Upper lobe of left lung (tissue), 6 donors: Measurements from ENCODE around the gene CUTA. TPM values are rescaled to one million over a fixed set of nuclear protein-coding genes. Genes with fewer than 3 reads are reported as not detected.
A peak's percentile ranks its signal among the peaks of the same experiment; 100 is the strongest.

Experiments used
- ATAC-seq, 2 donors: fragments of 200-7000 bp; cut with Tn5 transposase; one replicate each; pipeline ENCODE4 v1.9.1; 2022; ENCODE audit warnings: mild to moderate bottlenecking in 2 of 2, moderate library complexity in 2 of 2; ENCODE audit not compliant: low FRiP score in 2 of 2
- DNase-seq, 2 donors: peaks; one replicate each; pipeline ENCODE4 v3.0.0-alpha.2; 2019 to 2020
- H3K27ac ChIP-seq, 4 donors: fragments of 200-600 bp; sonication (generic); one replicate each; pipeline ENCODE4 v1.5.1; 2016 to 2019
- H3K27me3 ChIP-seq, 4 donors: fragments of 200-600 bp; sonication (generic); one replicate each; pipeline ENCODE4 v1.5.1; 2017 to 2019
- H3K36me3 ChIP-seq, 4 donors: fragments of 200-600 bp; sonication (generic); one replicate each; pipeline ENCODE4 v1.5.1; 2016 to 2019
- H3K4me1 ChIP-seq, 4 donors: fragments of 200-600 bp; sonication (generic); one replicate each; pipeline ENCODE4 v1.5.1; 2018 to 2019
- H3K4me3 ChIP-seq, 4 donors: fragments of 200-600 bp; sonication (generic); one replicate each; pipeline ENCODE4 v1.5.1; 2017 to 2019; ENCODE audit warnings: mild to moderate bottlenecking in 2 of 4, moderate library complexity in 1 of 4
- H3K9me3 ChIP-seq, 4 donors: fragments of 200-600 bp; sonication (generic); one replicate each; pipeline ENCODE4 v1.5.1; 2018 to 2019
- EP300 ChIP-seq, 4 donors: sonication (generic); formaldehyde crosslinking; IDR thresholded peaks; one replicate each; pipeline ENCODE4 v1.5.1; 2017; ENCODE audit warnings: antibody characterized with exemption in 4 of 4, control low read depth in 2 of 4
- POLR2A ChIP-seq, 4 donors: fragments of 450-650 bp; IDR thresholded peaks; one replicate each; pipeline ENCODE4 v1.5.1; 2016 to 2017; ENCODE audit warnings: antibody characterized with exemption in 4 of 4, mild to moderate bottlenecking in 2 of 4
- POLR2AphosphoS5 ChIP-seq, 2 donors: sonication (generic); formaldehyde crosslinking; IDR thresholded peaks; one replicate each; pipeline ENCODE4 v1.5.1; 2017; ENCODE audit warnings: antibody characterized with exemption in 2 of 2
- WGBS, 2 donors: methylation state at CpG; one replicate each; pipeline ENCODE4 v1.1.5; 2017 to 2018; 5-methylcytosine and 5-hydroxymethylcytosine counted together
- total RNA-seq, 6 donors: library from RNA; depleted of rRNA in 4 of 6; stranded (reverse); fragments of >200 nt in 4 of 6; gene quantifications; one replicate each; pipeline versions ENCODE4 v1.1.0 to v1.2.1, GENCODE V29; 2016 to 2021
- TF ChIP-seq, protein P1 (sequence below), 6 experiments: fragments of 450-650 bp in 4 of 6; fragments of 200-600 bp in 2 of 6; sonication (generic) in 2 of 6; IDR thresholded peaks; one replicate each; pipeline ENCODE4 v1.5.1; 2016 to 2019; ENCODE audit warnings: antibody characterized with exemption in 6 of 6
- donor health status: DM: no; HTN: no; CAD: no; lungs with moderate emphysema.
- donor health status: DM: no; HTN: yes; CAD: no; lungs with severe emphysema.

CUTA gene
- total RNA-seq, 6 donors from 2014 or later, result 53.4 to 171 (median 112) TPM

DNA sequence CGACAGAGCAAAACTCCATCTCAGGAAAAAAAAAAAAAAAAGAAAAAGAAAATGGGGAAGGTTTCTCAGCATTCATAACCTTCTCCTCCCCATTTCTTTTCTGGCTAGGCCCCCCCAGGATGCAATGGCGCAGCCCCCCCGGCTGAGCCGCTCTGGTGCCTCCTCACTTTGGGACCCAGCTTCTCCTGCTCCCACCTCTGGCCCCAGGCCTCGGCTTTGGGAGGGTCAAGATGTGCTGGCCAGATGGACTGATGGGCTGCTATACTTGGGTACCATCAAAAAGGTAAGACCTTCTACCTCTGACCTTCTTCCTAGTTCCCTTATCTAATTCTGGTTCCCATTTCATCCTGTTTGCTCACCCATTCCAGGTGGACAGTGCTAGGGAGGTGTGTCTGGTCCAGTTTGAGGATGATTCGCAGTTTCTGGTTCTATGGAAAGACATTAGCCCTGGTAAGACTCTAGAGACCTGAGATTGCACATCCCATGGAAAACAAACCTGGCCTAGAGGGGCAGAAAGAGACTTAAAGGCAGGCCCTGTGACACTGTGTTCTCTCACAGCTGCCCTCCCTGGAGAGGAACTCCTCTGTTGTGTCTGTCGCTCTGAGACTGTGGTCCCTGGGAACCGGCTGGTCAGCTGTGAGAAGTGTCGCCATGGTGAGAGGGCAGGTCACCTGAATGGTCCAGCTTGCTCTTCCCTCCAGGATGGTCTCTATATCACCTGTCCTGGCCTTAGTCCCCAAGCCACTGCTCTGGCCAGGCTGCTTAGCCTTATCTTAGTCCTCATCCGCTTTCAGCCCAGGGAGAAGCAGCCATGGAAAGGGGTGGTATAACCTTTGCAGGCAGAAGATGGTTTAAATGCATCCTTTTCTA lies 5.5 kb downstream of the CUTA start:
- no peak for ATAC-seq
- peak in 1 of 2 donors; percentile 62 for DNase-seq
- Histone ChIP-seq H3K9me3 (no peaks in the 10 kb centered on the region), H3K4me1 (peaks cover 30 to 49% (median 35%) of the 10 kb centered on the region in 4 donors), H3K36me3 (peaks cover 6 to 43% (median 31%) of the 10 kb centered on the region in 4 donors), H3K27ac (peak overlapping the region; percentile 96 to 99 (median 98)), H3K4me3 (peak overlapping the region in 3 of 4 donors; percentile 81 to 99 (median 87)), H3K27me3 (no peaks in the 10 kb centered on the region)
- 94% methylated on average over 10 of the region's 10 CpGs for WGBS, 2 donors
- TF ChIP-seq, protein P1, sequence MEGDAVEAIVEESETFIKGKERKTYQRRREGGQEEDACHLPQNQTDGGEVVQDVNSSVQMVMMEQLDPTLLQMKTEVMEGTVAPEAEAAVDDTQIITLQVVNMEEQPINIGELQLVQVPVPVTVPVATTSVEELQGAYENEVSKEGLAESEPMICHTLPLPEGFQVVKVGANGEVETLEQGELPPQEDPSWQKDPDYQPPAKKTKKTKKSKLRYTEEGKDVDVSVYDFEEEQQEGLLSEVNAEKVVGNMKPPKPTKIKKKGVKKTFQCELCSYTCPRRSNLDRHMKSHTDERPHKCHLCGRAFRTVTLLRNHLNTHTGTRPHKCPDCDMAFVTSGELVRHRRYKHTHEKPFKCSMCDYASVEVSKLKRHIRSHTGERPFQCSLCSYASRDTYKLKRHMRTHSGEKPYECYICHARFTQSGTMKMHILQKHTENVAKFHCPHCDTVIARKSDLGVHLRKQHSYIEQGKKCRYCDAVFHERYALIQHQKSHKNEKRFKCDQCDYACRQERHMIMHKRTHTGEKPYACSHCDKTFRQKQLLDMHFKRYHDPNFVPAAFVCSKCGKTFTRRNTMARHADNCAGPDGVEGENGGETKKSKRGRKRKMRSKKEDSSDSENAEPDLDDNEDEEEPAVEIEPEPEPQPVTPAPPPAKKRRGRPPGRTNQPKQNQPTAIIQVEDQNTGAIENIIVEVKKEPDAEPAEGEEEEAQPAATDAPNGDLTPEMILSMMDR (IDR thresholded peaks at IDR 0.05), result no peak
- TF ChIP-seq EP300 (IDR thresholded peaks at IDR 0.05) (no peak), POLR2A (IDR thresholded peaks at IDR 0.05) (no peak), POLR2AphosphoS5 (IDR thresholded peaks at IDR 0.05) (no peak)

DNA sequence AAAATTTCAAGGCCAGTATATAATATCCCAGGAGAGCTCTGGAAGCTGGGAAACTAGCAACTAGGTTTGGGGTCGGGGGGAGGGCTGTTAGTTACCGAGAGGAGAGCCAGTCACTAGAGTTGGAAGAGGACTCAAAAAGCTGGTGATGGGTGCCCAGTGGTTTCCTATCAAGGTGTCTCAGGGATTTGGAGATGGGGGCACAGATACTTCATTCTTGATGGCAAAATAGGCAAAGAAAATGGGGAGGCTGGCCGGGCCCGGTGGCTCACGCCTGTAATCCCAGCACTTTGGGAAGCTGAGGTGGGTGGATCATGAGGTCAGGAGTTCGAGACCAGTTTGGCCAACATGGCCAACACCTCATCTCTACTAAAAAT lies 6.3 kb downstream of the CUTA start:
- H3K9me3 ChIP-seq, result no peaks in the 10 kb centered on the region
- DNase-seq (no peak), ATAC-seq (no peak)
- TF ChIP-seq, protein P1 (IDR thresholded peaks at IDR 0.05), result no peak
- TF ChIP-seq POLR2A (IDR thresholded peaks at IDR 0.05), result no peak
- no peak for TF ChIP-seq EP300 (IDR thresholded peaks at IDR 0.05)
- TF ChIP-seq POLR2AphosphoS5 (IDR thresholded peaks at IDR 0.05), result no peak
- H3K4me3 ChIP-seq, result peak overlapping the region; percentile 81 to 99 (median 87)
- H3K4me1 ChIP-seq, result peaks cover 22 to 42% (median 28%) of the 10 kb centered on the region in 4 donors
- no peaks in the 10 kb centered on the region for H3K27me3 ChIP-seq
- H3K36me3 ChIP-seq, result peaks cover 6 to 43% (median 30%) of the 10 kb centered on the region in 4 donors
- H3K27ac ChIP-seq, result peak overlapping the region; percentile 96 to 99 (median 98)
- WGBS, 2 donors, result 43 to 61% methylated on average over 6 of the region's 6 CpGs

DNA sequence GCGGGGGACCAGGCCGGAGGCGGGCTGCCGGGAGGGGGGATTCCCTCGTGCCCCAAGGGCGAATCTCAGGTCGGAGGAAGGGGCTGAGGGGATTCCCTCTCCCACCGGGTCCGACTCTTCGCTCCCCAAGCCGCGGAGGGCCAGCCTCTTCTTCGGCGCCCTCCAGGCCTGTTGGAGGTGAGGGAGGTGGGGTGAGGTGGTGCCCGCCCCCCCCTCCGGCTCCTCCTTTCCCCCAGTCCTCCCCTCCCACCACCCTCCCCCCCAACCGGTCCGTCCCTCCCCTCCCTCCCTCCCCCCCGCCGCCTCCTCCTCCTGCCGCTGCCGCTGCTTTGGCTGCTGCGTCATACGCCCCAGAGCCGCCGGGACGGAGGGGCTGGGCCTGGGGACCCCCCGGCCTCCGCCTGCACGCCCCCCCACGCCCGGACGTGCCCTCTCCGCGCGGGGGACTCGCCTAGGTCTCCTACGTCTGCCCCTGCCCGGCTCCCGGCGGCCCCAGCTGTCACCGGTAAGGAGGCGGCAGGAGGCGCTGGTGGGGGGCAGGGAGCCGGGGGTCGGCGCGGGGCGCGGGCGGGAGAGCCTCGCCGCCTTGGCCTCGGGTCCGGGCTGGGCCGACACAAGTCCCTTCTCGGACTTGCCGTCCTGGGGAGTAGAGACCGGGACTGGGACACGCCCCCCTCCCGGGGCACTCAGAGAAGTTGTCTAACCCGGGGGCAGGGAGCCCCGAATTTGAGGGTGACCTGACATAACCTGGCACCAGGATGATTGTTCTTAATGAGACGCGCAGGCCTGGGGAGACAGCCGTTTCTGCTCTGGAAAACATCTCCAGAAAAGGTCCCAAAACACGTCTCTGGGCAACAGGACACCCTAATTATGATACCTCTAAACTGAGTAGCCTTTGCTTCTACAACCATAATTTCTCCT lies 6.9 kb downstream of the CUTA start, which contains the start of gene PHF1:
Gene PHF1, plus strand, starts transcription at position 304 of the 921 bp plus-strand sequence. CDS start 1,250 bp downstream, outside the sequence.
- Histone ChIP-seq H3K27me3 (no peaks in the 10 kb centered on the region), H3K4me1 (peaks cover 15 to 35% (median 21%) of the 10 kb centered on the region in 4 donors), H3K27ac (peak within 1 kb of the TSS; percentile 96 to 99 (median 98)), H3K4me3 (peak within 1 kb of the TSS; percentile 81 to 99 (median 87)), H3K9me3 (no peaks in the 10 kb centered on the region), H3K36me3 (peaks cover 6 to 39% (median 29%) of the 10 kb centered on the region in 4 donors)
- DNase-seq (peak; percentile 78 to 94), ATAC-seq (peak; percentile 82 to 90)
- TF ChIP-seq, protein P1 (IDR thresholded peaks at IDR 0.05), result no peak
- TF ChIP-seq POLR2AphosphoS5 (IDR thresholded peaks at IDR 0.05), result peak; percentile 70 to 77
- peak in 1 of 4 donors; percentile 75 for TF ChIP-seq POLR2A (IDR thresholded peaks at IDR 0.05)
- WGBS, 2 donors, result 2% methylated on average over 10 to 29 of the region's 67 CpGs

DNA sequence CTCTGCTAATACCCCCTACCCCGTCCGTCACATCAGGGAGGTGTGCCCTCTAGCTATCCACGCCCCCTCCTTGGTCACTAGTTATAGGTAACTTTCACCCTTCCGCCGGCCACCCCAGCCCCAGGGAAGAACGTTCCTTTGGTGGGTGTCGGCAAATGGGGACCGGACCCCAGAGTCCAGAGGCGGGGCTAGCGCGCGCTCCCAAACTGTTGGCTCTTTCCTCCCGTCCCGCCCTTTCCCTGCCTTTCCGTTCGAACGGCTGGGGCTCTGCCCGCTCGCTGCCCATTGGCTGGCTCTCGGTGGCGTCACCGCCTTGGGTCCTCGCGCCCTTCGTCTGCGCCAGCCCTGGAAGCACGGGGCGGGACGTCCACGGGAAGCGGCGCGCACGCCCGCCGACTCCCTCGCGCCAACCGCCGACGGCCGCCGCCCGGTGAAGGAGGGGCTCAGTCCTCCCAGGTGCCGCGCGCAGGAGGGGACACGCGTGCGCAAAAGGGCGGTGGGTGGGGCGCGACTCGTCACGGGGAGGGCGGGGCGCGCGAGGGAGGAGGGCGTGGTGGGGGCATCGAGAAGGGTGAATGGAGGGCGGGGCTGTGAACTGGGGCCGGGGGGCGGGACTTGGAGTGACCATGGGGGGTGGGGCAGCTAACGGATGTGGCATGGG lies 7.7 kb downstream of the CUTA start:
- Histone ChIP-seq H3K4me1 (peaks cover 13 to 27% (median 16%) of the 10 kb centered on the region in 4 donors), H3K4me3 (peak overlapping the region; percentile 81 to 99 (median 87)), H3K27ac (peak overlapping the region; percentile 96 to 99 (median 98)), H3K27me3 (no peaks in the 10 kb centered on the region), H3K36me3 (peaks cover 6 to 32% (median 21%) of the 10 kb centered on the region in 4 donors), H3K9me3 (no peaks in the 10 kb centered on the region)
- TF ChIP-seq POLR2A (IDR thresholded peaks at IDR 0.05) (peak in 3 of 4 donors; percentile 40 to 72 (median 44)), POLR2AphosphoS5 (IDR thresholded peaks at IDR 0.05) (peak; percentile 80 to 83), EP300 (IDR thresholded peaks at IDR 0.05) (peak in 1 of 4 donors; percentile 68)
- TF ChIP-seq, protein P1 (IDR thresholded peaks at IDR 0.05), result no peak
- DNase-seq, result peak; percentile 98 to 100
- ATAC-seq, result peak; percentile 94 to 95
- WGBS, 2 donors, result 0 to 1% methylated on average over 21 to 36 of the region's 65 CpGs
